ENCODE results near the gene GPRIN1. TPM values are rescaled to one million over a fixed set of nuclear protein-coding genes. Genes with fewer than 3 reads are reported as not detected.
"Not testable (repeated sequence)": the region's sequence is repeated elsewhere in the genome, so short reads cannot be mapped to it uniquely, and the experiment has no call there.

The GPRIN1 gene
- total RNA-seq, 1 donor from 2014 or later: not detected

DNA sequence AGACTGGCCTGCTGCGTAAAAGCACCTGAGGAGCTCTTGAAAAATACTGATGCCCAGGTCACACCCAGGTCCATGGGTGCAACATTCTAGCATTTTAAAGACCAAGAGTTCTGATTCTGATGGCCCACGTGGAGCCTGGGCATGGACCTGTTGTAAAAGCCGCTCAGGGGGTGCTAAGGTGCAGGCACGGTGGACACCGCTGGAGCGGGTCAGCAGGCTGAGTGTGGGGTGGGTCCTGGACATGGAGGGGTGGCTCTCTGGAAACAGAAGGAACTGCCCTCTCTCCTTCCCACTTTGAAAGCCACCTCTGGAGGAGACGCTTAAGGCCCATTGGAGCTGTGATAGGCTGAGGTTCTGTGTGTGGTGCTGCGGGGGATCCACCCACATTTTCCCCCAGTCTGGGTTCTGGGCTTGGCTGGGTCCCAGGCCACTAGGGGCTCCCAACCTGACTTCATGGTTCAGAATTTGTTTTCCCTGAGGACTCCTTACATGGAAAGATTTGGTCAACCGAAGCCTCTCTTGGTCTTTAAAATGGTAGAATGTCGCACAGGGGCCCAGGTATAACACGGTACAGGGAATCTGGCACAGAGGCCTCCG lies 16.6 kb downstream of the GPRIN1 start:
- H3K36me3 ChIP-seq: no peaks in the 10 kb centered on the region
- H3K4me1 ChIP-seq: peaks cover 0 to 2% of the 10 kb centered on the region in 2 donors
- intact Hi-C loops (cut with DNase I): no loop called here
- H3K9me3 ChIP-seq: no peaks in the 10 kb centered on the region
- no peak for DNase-seq (ENCODE audit: low spot score in 2 of 2)
- no peak overlapping the region for H3K4me3 ChIP-seq
- no peaks in the 10 kb centered on the region for H3K27me3 ChIP-seq
- no peak overlapping the region for H3K27ac ChIP-seq
- TF ChIP-seq, protein P1, sequence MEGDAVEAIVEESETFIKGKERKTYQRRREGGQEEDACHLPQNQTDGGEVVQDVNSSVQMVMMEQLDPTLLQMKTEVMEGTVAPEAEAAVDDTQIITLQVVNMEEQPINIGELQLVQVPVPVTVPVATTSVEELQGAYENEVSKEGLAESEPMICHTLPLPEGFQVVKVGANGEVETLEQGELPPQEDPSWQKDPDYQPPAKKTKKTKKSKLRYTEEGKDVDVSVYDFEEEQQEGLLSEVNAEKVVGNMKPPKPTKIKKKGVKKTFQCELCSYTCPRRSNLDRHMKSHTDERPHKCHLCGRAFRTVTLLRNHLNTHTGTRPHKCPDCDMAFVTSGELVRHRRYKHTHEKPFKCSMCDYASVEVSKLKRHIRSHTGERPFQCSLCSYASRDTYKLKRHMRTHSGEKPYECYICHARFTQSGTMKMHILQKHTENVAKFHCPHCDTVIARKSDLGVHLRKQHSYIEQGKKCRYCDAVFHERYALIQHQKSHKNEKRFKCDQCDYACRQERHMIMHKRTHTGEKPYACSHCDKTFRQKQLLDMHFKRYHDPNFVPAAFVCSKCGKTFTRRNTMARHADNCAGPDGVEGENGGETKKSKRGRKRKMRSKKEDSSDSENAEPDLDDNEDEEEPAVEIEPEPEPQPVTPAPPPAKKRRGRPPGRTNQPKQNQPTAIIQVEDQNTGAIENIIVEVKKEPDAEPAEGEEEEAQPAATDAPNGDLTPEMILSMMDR (IDR thresholded peaks at IDR 0.05): no peak

DNA sequence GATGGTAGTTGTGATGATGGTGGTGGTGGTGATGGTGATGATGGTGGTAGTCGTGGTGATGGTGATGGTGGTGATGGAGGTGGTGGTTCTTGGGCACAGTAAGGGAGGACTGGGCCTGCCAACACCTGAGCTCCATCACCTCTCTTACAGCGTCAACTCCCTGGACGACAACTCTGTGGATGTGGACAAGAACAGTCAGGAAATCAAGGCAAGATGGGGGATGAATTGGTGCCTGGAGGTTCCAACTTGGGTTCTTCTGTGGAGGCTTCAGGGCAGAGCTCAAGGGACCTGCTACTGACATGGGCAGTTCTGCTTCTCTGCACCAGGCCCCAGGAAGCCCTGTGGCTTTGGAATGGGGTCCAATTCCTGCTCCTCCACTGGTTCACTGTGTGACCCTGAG lies 17.4 kb downstream of the GPRIN1 start:
- Histone ChIP-seq H3K4me1 (peaks cover 0 to 2% of the 10 kb centered on the region in 2 donors), H3K36me3 (no peaks in the 10 kb centered on the region), H3K4me3 (no peak overlapping the region), H3K27ac (no peak overlapping the region), H3K9me3 (no peaks in the 10 kb centered on the region), H3K27me3 (no peaks in the 10 kb centered on the region)
- DNase-seq (ENCODE audit: low spot score in 2 of 2): no peak
- TF ChIP-seq, protein P1 (IDR thresholded peaks at IDR 0.05): no peak
- intact Hi-C loops (cut with DNase I): no loop called here

- H3K4me1 ChIP-seq; H3K4me3 ChIP-seq; DNase-seq (ENCODE audit: low spot score in 2 of 2); H3K27ac ChIP-seq; H3K9me3 ChIP-seq; H3K27me3 ChIP-seq; intact Hi-C loops (cut with DNase I); H3K36me3 ChIP-seq: not testable (repeated sequence)
Measured at GRCh38 chr5:176591667-176592066, 18.3 kb downstream of the GPRIN1 start.

DNA sequence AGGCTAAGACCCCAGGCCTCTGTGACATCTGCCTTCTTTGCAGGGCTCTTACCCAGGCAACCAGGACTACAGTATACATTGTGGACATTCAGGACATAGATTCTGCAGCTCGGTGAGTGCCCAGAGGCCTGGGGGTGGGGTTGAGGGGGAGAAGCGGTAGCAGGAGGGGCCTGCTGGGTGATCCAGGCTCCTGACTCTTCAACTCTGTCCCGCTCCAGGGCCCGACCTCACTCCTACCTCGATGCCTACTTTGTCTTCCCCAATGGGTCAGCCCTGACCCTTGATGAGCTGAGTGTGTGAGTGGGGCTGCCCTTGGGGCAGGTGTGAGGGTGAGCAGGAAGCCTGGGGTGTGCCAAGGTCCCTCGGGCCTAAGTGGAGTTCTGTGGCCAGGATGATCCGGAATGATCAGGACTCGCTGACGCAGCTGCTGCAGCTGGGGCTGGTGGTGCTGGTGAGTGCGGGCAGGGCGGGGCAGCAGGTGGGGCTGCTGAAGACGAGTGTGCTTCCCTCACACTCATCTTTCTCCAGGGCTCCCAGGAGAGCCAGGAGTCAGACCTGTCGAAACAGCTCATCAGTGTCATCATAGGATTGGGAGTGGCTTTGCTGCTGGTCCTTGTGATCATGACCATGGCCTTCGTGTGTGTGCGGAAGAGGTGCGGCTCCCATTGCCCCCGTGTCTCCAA lies 19.8 kb downstream of the GPRIN1 start:
- no peak for DNase-seq (ENCODE audit: low spot score in 2 of 2)
- intact Hi-C loops (cut with DNase I): no loop called here
- Histone ChIP-seq H3K4me1 (no peaks in the 10 kb centered on the region), H3K36me3 (no peaks in the 10 kb centered on the region), H3K27ac (no peak overlapping the region), H3K9me3 (peaks cover 5 to 9% of the 10 kb centered on the region in 2 donors), H3K4me3 (no peak overlapping the region), H3K27me3 (no peaks in the 10 kb centered on the region)
- TF ChIP-seq, protein P1 (IDR thresholded peaks at IDR 0.05): no peak

DNA sequence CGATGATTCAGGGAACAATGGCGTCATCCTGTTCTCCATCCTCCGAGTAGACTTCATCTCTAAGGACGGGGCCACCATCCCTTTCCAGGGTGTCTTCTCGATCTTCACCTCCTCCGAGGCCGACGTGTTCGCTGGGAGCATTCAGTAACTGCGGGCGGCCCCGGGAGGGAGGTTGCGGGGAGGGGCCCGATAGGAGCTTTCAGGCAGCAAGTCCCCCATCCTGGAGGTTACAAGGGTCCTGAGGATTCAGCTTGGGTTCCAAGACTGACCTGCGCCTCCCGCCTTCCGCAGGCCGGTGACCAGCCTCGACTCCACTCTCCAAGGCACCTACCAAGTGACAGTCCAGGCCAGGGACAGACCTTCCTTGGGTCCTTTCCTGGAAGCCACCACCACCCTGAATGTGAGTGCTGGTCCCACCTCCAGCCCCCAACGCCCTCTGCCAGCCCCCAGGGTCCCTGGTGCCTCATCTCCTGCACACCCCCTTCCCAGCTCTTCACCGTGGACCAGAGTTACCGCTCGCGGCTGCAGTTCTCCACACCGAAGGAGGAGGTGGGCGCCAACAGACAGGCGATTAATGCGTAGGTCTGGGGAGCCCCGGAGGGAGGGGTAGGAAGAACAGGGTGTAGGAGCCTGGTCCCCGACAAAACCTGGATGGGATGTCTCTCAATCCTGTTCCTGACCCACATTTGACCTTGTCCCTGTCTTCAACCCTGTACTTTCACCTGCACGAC lies 20.8 kb downstream of the GPRIN1 start:
- intact Hi-C loops (cut with DNase I): no loop called here
- TF ChIP-seq, protein P1 (IDR thresholded peaks at IDR 0.05): no peak
- H3K27me3 ChIP-seq: no peaks in the 10 kb centered on the region
- H3K9me3 ChIP-seq: peaks cover 11 to 17% of the 10 kb centered on the region in 2 donors
- no peaks in the 10 kb centered on the region for H3K4me1 ChIP-seq
- DNase-seq (ENCODE audit: low spot score in 2 of 2): no peak
- no peak overlapping the region for H3K27ac ChIP-seq
- no peak overlapping the region for H3K4me3 ChIP-seq
- H3K36me3 ChIP-seq: no peaks in the 10 kb centered on the region

DNA sequence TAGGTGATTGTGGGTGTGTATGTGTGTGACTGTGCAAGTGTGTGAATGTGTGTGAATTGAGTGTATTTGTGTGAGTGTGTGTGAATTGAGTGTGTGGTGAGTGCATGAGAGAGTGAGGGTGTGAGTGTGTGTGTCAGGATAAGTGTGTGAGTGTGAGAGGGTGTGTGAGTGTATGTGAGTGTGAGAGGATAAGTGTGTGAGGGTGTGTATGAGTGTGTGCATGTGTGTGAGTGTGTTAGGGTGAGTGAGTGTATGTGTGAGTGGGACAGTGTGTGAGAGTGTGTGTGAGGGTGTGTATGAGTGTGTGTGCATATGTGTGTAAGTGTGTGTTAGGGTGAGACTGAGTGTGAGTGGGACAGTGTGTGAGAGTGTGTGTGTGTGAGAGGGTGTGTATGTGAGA lies 21.7 kb downstream of the GPRIN1 start:
- intact Hi-C loops (cut with DNase I): no loop called here
- Histone ChIP-seq H3K27ac (no peak overlapping the region), H3K4me3 (no peak overlapping the region), H3K36me3 (no peaks in the 10 kb centered on the region), H3K4me1 (no peaks in the 10 kb centered on the region), H3K9me3 (peaks cover 12 to 17% of the 10 kb centered on the region in 2 donors), H3K27me3 (no peaks in the 10 kb centered on the region)
- TF ChIP-seq, protein P1 (IDR thresholded peaks at IDR 0.05): no peak
- no peak for DNase-seq (ENCODE audit: low spot score in 2 of 2)
